Limb (tissue), 2 donors: Measurements from ENCODE around the gene MYT1.
"Not testable (repeated sequence)": the region's sequence is repeated elsewhere in the genome, so short reads cannot be mapped to it uniquely, and the experiment has no call there.

Experiments used
- DNase-seq, 2 donors: peaks; one replicate each; pipeline ENCODE4 v3.0.0-alpha.2; 2016; ENCODE audit errors: extremely low spot score in 2 of 2

MYT1 gene

DNA sequence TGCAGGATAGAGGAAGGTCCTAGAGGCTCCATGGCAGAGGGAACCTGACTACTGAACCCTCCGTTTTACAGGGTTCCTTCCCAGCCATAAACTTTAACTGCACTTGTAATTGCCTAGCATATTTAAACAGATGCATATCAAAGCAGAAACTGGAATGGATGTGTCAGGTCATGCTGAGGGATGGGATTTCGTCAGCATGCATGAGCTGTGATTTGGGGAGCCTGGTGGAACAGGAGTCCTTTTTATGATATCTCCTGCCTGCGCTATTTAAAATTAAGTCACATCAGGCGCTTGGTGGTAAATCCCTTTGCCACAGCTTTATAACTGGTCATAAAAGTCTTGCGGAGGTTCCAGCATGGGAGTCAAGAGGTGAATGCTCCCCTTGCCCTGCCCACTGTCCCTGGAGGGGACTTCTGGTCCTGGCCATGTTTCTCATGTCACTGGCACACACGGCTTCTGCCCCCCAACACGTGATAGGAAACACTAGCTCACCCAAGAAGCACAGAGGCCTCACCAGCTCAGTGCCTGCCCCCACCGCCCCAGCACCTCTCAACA lies 65.3 kb downstream of the MYT1 start:
- no peak for DNase-seq

- DNase-seq = no peak
These were observed 66.4 kb downstream of the MYT1 start for GRCh38 chr20:64230461-64231145.

GRCh38 chr20:64231621-64232550 lies 67.6 kb downstream of the MYT1 start:
- DNase-seq = no peak

GRCh38 chr20:64232794-64233193 lies 68.5 kb downstream of the MYT1 start:
- no peak for DNase-seq

DNA sequence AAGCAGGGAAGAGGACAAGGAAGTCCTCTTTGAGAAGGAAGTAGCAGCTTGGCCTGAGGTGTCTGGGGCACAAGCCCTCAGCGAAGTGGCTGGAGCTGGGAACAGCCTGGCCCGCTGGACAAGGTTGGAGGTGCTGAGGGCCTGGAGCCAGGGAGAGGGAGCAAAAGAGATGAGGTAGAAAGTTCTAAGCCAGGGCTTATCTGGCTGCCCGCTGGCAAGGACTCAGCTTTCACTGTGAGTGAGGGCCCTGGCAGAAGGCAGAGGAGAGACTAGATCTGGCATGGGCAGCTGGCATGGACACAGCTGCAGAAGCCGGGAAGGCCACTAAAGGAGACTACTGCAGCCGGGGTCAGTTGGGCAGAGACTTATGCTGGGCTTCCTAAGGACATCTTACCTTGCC lies 69.5 kb downstream of the MYT1 start:
- no peak for DNase-seq

- no peak for DNase-seq
These were observed 70.1 kb downstream of the MYT1 start for GRCh38 chr20:64234291-64234791.

GRCh38 chr20:64234921-64235565 lies 70.8 kb downstream of the MYT1 start:
- DNase-seq = not testable (repeated sequence)

DNA sequence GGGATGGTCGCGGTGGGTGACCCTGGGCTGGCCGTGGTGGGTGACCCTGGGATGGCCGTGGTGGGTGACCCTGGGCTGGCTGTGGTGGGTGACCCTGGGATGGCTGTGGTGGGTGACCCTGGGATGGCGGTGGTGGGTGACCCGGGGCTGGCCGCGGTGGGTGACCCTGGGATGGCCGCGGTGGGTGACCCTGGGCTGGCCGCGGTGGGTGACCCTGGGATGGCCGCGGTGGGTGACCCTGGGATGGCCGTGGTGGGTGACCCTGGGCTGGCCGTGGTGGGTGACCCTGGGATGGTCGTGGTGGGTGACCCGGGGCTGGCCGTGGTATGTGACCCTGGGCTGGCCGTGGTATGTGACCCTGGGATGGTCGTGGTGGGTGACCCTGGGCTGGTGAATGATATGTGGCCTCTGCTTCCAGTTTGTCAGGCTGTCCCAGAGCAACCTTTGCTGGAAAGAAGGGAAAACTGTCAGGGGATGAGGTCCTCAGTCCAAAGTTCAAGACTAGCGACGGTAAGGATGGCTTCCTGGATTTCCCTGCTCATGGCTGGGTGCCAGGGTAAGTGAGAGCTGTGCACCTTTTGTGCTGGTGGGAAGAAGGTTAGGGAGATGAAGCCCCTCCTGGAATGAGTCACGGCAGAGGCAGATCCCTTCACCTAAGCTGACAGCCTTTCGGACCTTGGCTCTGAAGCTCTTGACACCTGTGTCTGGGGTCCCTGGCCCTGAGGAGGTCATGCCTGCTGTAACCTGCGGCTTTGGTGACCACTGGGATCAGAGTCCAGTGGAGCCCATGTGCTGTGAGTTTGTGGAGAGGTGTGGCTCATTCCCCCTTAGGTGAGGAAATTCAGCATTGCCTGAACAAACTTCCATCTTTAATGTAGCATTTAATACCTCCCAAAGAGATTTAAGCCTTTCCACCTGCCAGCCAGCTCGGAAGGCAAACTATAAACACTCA lies 72.2 kb downstream of the MYT1 start:
- no peak for DNase-seq

DNA sequence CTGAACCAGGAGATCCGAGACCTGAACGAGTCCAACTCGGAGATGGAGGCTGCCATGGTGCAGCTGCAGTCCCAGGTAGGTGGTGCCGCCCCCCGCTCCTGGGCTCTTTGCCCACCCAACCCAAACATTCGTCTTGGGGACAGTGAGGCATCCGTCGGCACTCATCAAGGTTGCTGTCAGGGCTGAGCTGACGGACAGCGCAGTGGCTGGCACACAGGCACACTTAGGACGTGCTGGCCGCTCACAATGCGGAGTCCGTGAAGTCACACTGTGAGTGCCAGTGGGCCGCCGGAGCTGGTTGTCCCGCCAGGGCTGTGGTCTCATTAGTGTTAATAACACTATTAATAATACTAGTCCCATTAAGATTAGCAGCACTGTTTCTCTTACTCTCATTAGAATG lies 73.1 kb downstream of the MYT1 start:
- DNase-seq = no peak

DNA sequence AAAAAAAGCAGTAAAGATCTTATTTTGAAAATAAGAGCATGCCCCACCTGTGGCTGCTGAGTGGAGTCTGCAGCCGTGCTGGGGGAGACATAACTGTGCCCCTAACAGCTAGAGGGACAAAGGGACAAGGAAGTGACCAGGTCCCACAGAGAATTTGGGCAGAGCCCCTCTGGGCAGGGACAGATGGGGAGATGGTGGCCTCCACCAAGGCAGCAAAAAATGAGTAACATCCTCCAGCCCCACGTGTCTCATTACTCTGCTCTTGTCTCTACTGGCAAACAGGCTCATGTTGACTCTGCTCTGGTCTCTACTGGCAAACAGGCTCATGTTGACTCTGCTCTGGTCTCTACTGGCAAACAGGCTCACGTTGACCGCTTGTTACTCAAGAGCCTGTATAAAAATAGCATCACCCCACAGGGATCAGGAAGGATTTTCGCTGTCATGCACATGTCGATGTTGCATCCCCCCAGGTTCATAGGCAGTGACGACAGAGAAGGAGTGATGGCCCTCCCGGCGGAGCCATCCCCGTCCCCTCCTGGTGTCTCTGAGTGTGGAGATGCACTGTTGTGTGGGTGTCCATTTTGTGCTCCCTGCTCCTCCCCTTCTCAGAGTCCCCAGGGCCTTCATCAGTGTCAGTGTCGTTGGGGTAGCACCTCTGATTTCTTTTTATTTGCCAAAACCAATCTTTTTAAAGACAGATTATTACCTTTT lies 74.0 kb downstream of the MYT1 start:
- DNase-seq = no peak

DNA sequence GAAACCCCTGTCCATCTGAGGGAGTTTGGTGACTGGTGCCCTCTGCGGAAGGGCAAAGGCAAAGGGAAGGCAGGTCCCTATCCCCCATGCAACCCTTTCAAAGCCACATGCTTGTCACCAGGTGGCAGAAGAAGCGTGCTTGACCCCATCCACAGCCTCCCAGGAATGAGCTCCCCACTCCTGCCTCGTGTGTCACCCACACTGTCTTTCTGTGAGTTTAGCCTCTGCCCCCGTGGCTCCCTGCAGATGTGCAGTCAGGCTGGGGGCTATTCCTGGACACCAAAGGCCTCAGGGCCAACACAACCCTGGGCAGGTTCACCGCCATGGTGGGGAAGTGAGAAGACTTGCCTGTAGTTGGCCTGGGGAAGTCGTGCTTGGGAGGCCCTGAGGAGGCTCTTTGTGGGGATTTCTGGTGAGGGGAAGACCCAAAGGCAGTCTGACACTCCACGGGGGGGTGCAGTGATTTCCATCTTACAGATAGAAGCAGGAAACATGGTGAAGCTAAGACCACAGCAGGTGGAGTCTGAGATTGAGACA lies 74.7 kb downstream of the MYT1 start:
- no peak for DNase-seq

- DNase-seq = peak in 1 of 2 donors; percentile 16
These were observed 75.4 kb downstream of the MYT1 start for GRCh38 chr20:64239449-64240242.

DNA sequence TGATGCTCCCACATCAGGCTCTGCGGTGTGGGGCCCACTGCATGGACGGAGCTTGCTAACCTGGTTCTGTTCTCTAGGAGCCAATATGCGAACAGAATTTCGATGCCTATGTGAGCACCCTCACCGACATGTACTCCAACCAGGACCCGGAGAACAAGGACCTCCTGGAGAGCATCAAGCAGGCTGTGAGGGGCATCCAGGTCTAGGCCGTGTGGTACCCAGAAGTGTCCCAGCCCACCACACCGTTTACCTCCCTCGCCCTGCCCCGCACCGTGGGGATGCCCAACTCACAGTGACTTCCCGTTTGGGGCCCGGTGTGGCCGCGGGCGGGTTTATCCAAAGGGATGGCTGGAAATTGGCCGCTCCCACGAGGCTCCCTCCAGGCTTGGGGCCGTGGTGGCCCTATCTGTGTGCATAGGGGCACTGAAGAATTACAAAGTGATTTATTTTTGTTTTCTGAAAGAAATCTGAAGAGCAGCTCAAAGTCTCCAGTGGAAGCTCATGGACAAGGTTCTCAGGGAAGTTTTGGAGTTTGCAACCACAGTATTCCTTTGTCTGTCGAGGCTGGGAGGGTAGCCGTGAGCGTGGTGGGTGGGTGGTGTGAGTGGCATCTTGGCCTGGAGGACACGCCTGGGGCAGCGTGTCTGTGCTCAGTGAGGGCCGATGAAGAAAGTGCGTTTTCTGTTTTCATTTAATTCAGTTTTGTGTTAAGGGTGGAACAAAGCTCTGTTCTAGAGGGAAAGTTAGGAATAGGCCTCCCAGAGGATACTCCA lies 76.2 kb downstream of the MYT1 start:
- peak in 1 of 2 donors; percentile 13 for DNase-seq

DNA sequence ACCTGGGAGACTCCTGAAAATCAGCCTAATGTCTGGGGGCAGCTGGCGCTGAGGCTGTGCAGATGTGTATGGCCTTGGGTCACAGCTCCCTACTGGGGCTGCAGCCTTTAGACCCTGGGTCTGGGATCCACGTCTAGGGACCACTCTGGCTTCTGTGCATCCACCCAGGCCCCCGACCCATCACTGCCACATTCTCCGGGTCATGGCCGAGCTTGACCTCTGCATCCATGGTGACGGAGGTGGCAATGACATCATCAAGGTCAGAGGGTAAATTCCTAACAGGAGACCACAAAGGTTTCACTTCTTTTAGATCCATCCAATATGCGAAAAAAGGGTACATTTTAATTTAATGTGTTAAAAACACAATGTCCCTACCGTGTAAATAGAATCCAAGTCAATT lies 76.8 kb downstream of the MYT1 start:
- no peak for DNase-seq

GRCh38 chr20:64242003-64242796 lies 77.9 kb downstream of the MYT1 start:
- peak in 1 of 2 donors; percentile 9 for DNase-seq

DNA sequence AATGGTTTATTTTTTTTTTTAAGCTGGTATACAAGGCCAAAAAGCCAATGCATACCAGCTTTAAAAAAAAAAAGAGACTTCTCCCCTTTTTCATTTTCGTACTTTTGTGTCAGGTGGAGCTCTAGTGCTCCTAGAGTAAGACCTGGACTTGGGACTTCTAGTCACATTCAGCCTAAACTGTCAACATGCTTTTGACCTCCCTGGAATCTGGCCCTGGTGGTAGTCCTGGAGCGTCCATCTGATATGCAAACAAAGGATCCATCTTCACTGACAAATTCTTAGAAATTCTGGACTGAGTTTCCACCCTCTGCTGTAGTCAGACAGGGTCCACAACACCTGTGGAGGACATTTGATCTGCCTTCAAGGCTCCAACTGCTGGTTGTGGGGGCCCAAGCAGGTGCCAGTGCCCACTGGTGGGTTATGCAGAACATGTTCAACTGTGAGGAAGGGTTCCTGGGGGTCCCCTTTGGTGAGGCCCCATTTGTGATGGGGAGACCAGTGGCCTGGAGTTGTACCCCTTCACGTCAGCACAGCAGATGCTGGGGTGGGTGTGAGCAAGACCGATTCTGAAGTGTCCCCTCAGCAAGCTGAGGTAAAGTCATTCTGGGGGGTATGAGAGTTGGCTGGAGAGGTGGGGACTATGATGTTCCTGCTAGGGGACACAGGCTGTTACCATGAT lies 78.7 kb downstream of the MYT1 start:
- DNase-seq = peak in 1 of 2 donors; percentile 4
